ENCODE results near the gene LYSET. TPM values are rescaled to one million over a fixed set of nuclear protein-coding genes. Genes with fewer than 3 reads are reported as not detected.

The LYSET gene
- total RNA-seq, 1 donor from 2014 or later = 21.7 TPM

DNA sequence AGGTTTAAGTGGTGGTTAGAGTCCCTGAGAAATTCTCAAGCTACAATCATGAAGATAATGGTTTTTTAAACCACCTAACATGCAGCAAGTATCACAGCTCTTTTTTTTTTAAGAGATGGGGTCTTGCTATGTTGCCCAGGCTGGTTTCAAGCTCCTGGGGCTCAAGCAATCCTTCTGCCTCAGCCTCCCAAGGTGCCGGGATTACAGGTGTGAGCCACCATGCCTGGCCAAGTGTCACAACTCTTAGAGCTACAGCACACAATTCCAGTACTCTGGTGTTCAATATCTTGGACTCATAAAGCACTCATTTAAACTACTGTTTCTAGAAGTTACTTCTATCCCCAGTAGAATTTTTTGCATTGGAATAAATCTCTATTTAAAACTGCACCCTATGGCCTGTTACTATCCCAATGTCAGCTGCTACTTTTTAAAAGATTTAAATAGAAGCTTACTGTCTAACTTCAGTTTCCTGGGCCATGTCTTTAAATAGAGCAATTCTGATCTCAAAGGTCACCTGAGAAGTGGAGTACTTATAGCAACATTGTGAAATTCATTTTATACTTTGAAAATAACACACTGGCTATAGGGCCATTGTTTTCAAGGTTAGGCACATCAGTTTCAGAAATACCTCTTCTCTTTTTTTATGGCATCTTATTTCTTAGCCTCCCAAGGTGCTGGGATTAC is 10.3 kb downstream of the LYSET start:
- Mint-ChIP-seq H3K4me1 (ENCODE audit: unreplicated experiment) (no peaks in the 10 kb centered on the region), H3K9me3 (no peaks in the 10 kb centered on the region), H3K27me3 (no peaks in the 10 kb centered on the region), H3K36me3 (no peaks in the 10 kb centered on the region), H3K27ac (no peak overlapping the region), H3K4me3 (no peak overlapping the region)
- TF ChIP-seq, protein P1, sequence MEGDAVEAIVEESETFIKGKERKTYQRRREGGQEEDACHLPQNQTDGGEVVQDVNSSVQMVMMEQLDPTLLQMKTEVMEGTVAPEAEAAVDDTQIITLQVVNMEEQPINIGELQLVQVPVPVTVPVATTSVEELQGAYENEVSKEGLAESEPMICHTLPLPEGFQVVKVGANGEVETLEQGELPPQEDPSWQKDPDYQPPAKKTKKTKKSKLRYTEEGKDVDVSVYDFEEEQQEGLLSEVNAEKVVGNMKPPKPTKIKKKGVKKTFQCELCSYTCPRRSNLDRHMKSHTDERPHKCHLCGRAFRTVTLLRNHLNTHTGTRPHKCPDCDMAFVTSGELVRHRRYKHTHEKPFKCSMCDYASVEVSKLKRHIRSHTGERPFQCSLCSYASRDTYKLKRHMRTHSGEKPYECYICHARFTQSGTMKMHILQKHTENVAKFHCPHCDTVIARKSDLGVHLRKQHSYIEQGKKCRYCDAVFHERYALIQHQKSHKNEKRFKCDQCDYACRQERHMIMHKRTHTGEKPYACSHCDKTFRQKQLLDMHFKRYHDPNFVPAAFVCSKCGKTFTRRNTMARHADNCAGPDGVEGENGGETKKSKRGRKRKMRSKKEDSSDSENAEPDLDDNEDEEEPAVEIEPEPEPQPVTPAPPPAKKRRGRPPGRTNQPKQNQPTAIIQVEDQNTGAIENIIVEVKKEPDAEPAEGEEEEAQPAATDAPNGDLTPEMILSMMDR (conservative IDR thresholded peaks at IDR 0.05) = no peak
- DNase-seq (ENCODE audit: extremely low spot score, unreplicated experiment) = no peak

DNA sequence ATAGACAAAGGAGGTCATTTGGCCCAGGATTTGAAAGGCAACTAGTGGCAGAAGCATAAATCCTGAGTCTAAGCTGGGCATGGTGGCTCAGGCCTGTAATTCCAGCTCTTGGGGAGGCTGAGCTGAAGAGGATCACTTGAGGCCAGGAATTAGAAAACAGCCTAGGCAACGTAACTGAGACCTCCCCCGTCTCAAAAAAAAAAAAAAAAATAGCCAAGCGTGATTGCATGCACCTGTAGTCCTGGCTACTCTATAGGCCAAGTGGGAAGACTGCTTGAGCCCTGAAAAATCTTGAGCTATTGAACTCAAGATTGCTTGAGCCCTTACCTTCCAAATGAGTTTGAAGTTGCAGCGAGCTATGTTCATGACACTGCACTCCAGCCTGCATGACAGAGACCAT is 13.9 kb downstream of the LYSET start:
- no peaks in the 10 kb centered on the region for H3K4me1 Mint-ChIP-seq (ENCODE audit: unreplicated experiment)
- H3K4me3 Mint-ChIP-seq = no peak overlapping the region
- TF ChIP-seq, protein P1 (conservative IDR thresholded peaks at IDR 0.05) = no peak
- H3K9me3 Mint-ChIP-seq = no peaks in the 10 kb centered on the region
- no peaks in the 10 kb centered on the region for H3K36me3 Mint-ChIP-seq
- H3K27ac Mint-ChIP-seq = no peak overlapping the region
- no peak for DNase-seq (ENCODE audit: extremely low spot score, unreplicated experiment)
- H3K27me3 Mint-ChIP-seq = no peaks in the 10 kb centered on the region

DNA sequence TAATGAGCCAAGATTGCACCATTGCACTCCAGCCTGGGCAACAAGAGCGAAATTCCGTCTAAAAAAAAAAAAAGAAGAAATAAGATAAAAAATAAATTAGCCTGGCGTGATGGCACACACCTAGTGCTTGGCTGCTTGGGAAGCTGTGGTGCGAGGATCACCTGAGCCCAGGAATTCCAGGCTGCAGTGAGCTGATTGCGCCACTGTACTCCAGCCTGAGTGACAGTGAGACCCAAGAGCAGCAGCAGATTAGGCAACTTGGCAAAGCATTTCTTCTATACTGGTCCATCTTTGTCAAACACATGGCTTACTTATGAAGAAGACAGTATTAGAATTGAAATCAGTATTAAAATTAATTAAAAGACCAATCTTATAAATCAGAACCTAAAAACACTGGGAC is 15.4 kb downstream of the LYSET start:
- no peaks in the 10 kb centered on the region for H3K36me3 Mint-ChIP-seq
- DNase-seq (ENCODE audit: extremely low spot score, unreplicated experiment) = no peak
- no peak overlapping the region for H3K27ac Mint-ChIP-seq
- H3K4me1 Mint-ChIP-seq (ENCODE audit: unreplicated experiment) = no peaks in the 10 kb centered on the region
- TF ChIP-seq, protein P1 (conservative IDR thresholded peaks at IDR 0.05) = no peak
- H3K9me3 Mint-ChIP-seq = no peaks in the 10 kb centered on the region
- H3K4me3 Mint-ChIP-seq = no peak overlapping the region
- no peaks in the 10 kb centered on the region for H3K27me3 Mint-ChIP-seq

DNA sequence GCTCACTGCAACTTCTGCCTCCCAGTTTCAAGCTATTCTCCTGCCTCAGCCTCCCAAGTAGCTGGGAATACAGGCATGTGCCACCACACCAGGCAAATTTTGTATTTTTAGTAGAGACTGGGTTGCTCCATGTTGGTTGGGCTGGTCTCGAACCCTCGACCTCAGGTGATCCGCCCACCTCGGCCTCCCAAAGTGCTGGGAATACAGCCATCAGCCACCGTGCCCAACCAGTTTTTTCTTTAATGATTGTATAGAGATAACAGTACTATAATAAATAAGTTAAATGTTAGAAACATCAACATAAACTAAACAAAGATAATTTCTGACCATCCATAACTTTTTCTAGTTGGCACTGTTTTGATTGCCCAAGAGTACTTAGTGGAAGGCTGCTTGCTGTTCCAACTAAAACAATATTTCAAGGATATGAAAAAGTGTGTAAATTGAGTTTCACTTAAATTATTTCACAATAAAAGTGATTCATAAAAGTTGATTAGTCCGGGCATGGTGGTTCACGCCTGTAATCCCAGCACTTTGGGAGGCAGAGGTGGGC is 16.1 kb downstream of the LYSET start:
- Mint-ChIP-seq H3K4me1 (ENCODE audit: unreplicated experiment) (no peaks in the 10 kb centered on the region), H3K9me3 (no peaks in the 10 kb centered on the region), H3K4me3 (no peak overlapping the region)

GRCh38 chr14:93206793-93207467 is 21.8 kb downstream of the LYSET start, which contains the start of the genes GON7 and UBR7:
TSS of gene GON7 (minus strand) at chr14:93207065. CDS start at chr14:93207037, 28 bp downstream.
TSS of gene UBR7 (plus strand) at chr14:93207256. CDS start at chr14:93207292, 36 bp downstream.
- TF ChIP-seq, protein P1 (conservative IDR thresholded peaks at IDR 0.05) = no peak
- peak within 1 kb of the TSS; percentile 90 for H3K4me3 Mint-ChIP-seq
- H3K4me1 Mint-ChIP-seq (ENCODE audit: unreplicated experiment) = peaks cover 15% of the 10 kb centered on the region
- H3K9me3 Mint-ChIP-seq = no peaks in the 10 kb centered on the region
- no peaks in the 10 kb centered on the region for H3K27me3 Mint-ChIP-seq
- H3K36me3 Mint-ChIP-seq = no peaks in the 10 kb centered on the region
- DNase-seq (ENCODE audit: extremely low spot score, unreplicated experiment) = peak; percentile 95
- H3K27ac Mint-ChIP-seq = peak within 1 kb of the TSS; percentile 90

More for the DNA sequence above, 16.1 kb downstream of the LYSET start:
- TF ChIP-seq, protein P1 (conservative IDR thresholded peaks at IDR 0.05) = no peak
- Mint-ChIP-seq H3K27me3 (no peaks in the 10 kb centered on the region), H3K36me3 (no peaks in the 10 kb centered on the region), H3K27ac (no peak overlapping the region)
- DNase-seq (ENCODE audit: extremely low spot score, unreplicated experiment) = no peak

All from type B pancreatic cell (in vitro differentiated cells).